A673 (cell line): Measurements from ENCODE around the gene ATRN. TPM values are rescaled to one million over a fixed set of nuclear protein-coding genes. Genes with fewer than 3 reads are reported as not detected.
"Not testable (repeated sequence)": the region's sequence is repeated elsewhere in the genome, so short reads cannot be mapped to it uniquely, and the experiment has no call there.

Experiments
- BruUV-seq: library from RNA; stranded (reverse); fragments of 400-500 nt; replicated peaks from 2 replicates; lab custom pipeline; 2021; lab: Mats Ljungman, UMichigan
- CTCF ChIA-PET: fragments of 300-600 bp; sonication (Branson Sonifier 250); formaldehyde crosslinking; loops from one replicate; lab custom pipeline; 2022; ENCODE audit warnings: antibody characterized with exemption; lab: Charles Lee
- POLR2A ChIA-PET: fragments of 300-600 bp; sonication (Branson Sonifier 250); formaldehyde crosslinking; loops from one replicate; lab custom pipeline; 2022; ENCODE audit warnings: antibody characterized with exemption; ENCODE audit not compliant: low non-redundant PET; lab: Charles Lee
- DNase-seq: peaks from one replicate; pipeline ENCODE4 v3.0.0-alpha.2; 2015; ENCODE audit warnings: low spot score
- H3K27ac ChIP-seq: fragments of 200-600 bp; sonication (generic); 2 replicates; pipeline ENCODE4 v1.5.1; 2016; ENCODE audit warnings: mixed run types, low read depth, mild to moderate bottlenecking, mixed read lengths, antibody characterized with exemption, low read length; ENCODE audit not compliant: poor library complexity, severe bottlenecking
- H3K27me3 ChIP-seq: fragments of 200-600 bp; sonication (generic); replicated peaks from 2 replicates; pipeline ENCODE4 v1.6.1; 2017; ENCODE audit warnings: mixed run types, low read depth, mild to moderate bottlenecking, mixed read lengths, antibody characterized with exemption, low read length; ENCODE audit not compliant: insufficient read depth, poor library complexity
- H3K36me3 ChIP-seq: fragments of 200-600 bp; sonication (generic); 2 replicates; pipeline ENCODE4 v1.6.1; 2016; ENCODE audit warnings: mixed run types, mild to moderate bottlenecking, mixed read lengths, antibody characterized with exemption, low read length; ENCODE audit not compliant: insufficient read depth, poor library complexity, severe bottlenecking
- H3K4me1 ChIP-seq: fragments of 200-600 bp; sonication (generic); 2 replicates; pipeline ENCODE4 v1.6.1; 2017; ENCODE audit warnings: mixed run types, mild to moderate bottlenecking, mixed read lengths, antibody characterized with exemption, low read length; ENCODE audit not compliant: insufficient read depth, poor library complexity, severe bottlenecking
- H3K4me3 ChIP-seq: fragments of 200-600 bp; sonication (generic); 2 replicates; pipeline ENCODE4 v1.5.1; 2016; ENCODE audit warnings: low read depth, mixed run types, mild to moderate bottlenecking, mixed read lengths, low read length; ENCODE audit not compliant: poor library complexity, severe bottlenecking
- H3K9me3 ChIP-seq: fragments of 200-600 bp; sonication (generic); 2 replicates; pipeline ENCODE4 v1.6.1; 2016; ENCODE audit warnings: mixed run types, low read depth, mild to moderate bottlenecking, mixed read lengths, antibody characterized with exemption, low read length; ENCODE audit not compliant: poor library complexity, severe bottlenecking
- CTCF ChIP-seq: fragments of 300-800, 200-600 bp; sonication (generic); conservative IDR thresholded peaks from 2 replicates; pipeline ENCODE4 v1.5.1; 2017; ENCODE audit warnings: low read depth, mild to moderate bottlenecking, antibody characterized with exemption, low read length, moderate library complexity, mixed read lengths
- EZH2 ChIP-seq: fragments of 200-600 bp; sonication (generic); IDR thresholded peaks from 2 replicates; pipeline ENCODE4 v1.6.1; 2017; ENCODE audit warnings: borderline replicate concordance, low read depth, mild to moderate bottlenecking, mixed read lengths, antibody characterized with exemption, low read length; ENCODE audit not compliant: poor library complexity, severe bottlenecking
- intact Hi-C: fragments of 100-400 bp; cut with micrococcal nuclease; formaldehyde crosslinking; loops from one replicate; pipeline ENCODE4 v1.10.0; 2022; ENCODE audit not compliant: unreplicated experiment
- total RNA-seq: library from RNA; stranded (reverse); gene quantifications from 2 replicates; pipeline ENCODE4 v1.2.3, GENCODE V29; 2021

ATRN gene
- total RNA-seq, 1 experiment from 2014 or later = 27.1 TPM

- intact Hi-C loops = no loop called here
- BruUV-seq = no TSS peak
- Histone ChIP-seq H3K27ac (no peak overlapping the region), H3K9me3 (no peaks in the 10 kb centered on the region), H3K27me3 (no peaks in the 10 kb centered on the region), H3K36me3 (no peaks in the 10 kb centered on the region), H3K4me1 (peaks cover 9% of the 10 kb centered on the region), H3K4me3 (no peak overlapping the region)
- no peak for DNase-seq
- CTCF ChIA-PET = no interaction called here
- TF ChIP-seq CTCF (no peak), EZH2 (no peak)
- POLR2A ChIA-PET = no interaction called here
These were observed 39.3 kb downstream of the ATRN start for GRCh38 chr20:3510110-3510509.

DNA sequence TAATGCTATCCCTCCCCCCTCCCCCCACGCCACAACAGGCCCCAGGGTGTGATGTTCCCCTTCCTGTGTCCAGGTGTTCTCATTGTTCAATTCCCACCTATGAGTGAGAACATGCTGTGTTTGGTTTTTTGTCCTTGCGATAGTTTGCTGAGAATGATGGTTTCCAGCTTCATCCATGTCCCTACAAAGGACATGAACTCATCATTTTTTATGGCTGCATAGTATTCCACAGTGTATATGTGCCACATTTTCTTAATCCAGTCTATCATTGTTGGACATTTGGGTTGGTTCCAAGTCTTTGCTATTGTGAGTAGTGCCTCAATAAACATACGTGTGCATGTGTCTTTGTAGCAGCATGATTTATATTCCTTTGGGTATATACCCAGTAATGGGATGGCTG, 41.4 kb downstream of the ATRN start:
- H3K27ac ChIP-seq, H3K4me3 ChIP-seq, H3K27me3 ChIP-seq, POLR2A ChIA-PET, DNase-seq, H3K36me3 ChIP-seq, CTCF ChIA-PET, H3K4me1 ChIP-seq, H3K9me3 ChIP-seq, intact Hi-C loops, BruUV-seq: not testable (repeated sequence)

DNA sequence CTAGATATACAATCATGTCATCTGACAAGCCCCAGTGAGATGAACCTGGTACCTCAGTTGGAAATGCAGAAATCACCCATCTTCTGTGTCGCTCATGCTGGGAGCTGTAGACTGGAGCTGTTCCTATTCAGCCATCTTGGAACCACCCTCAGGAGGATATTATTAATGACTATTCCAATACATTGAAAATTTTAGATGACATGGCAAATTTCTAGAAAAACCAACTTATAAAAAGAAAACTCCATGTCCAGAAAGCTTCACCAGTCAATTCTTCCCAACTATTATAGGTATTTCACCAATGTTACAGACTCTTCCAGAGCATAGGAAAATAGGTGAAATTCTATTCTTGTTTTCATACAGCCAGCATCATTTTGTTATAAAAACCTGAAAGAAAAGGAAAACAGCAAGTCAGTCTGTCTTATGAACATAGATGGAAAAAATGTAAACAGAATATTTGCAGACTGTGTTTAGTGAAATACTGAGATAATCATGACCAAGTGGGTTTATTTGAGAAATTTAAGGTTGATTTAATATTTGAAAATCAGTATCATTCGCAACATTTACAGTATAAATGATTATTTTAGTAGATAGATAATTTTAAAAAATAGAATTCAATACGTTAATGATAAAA, 43.3 kb downstream of the ATRN start:
- TF ChIP-seq CTCF (no peak), EZH2 (no peak)
- no peak overlapping the region for H3K4me3 ChIP-seq
- intact Hi-C loops = no loop called here
- no TSS peak for BruUV-seq
- H3K9me3 ChIP-seq = no peaks in the 10 kb centered on the region
- ChIA-PET CTCF (no interaction called here), POLR2A (no interaction called here)
- DNase-seq = no peak
- no peaks in the 10 kb centered on the region for H3K27me3 ChIP-seq
- H3K27ac ChIP-seq = no peak overlapping the region
- H3K4me1 ChIP-seq = no peaks in the 10 kb centered on the region
- H3K36me3 ChIP-seq = no peaks in the 10 kb centered on the region
